Fibroblast of pulmonary artery (primary cell): ENCODE results near the gene ZDHHC12.
A peak's percentile ranks its signal among the peaks of the same experiment; 100 is the strongest.

Experiments used
- DNase-seq: peaks from one replicate; pipeline ENCODE4 v3.0.0-alpha.2; 2010; ENCODE audit warnings: low read depth
- H3K4me3 ChIP-seq: replicated peaks from 2 replicates; pipeline ENCODE4 v1.5.1; 2011; ENCODE audit warnings: low read depth, mild to moderate bottlenecking, control low read depth, low read length, moderate library complexity
- CTCF ChIP-seq: IDR thresholded peaks from 2 replicates; pipeline ENCODE4 v1.5.1; 2011; ENCODE audit warnings: mild to moderate bottlenecking, control low read depth, low read length, inconsistent platforms; ENCODE audit errors: missing control alignments

Gene ZDHHC12

GRCh38 chr9:128723866-128724743 lies at the start of gene ZDHHC12:
TSS of gene ZDHHC12 (minus strand) at chr9:128724127. CDS start at chr9:128724093, 34 bp downstream.
- TF ChIP-seq CTCF: no peak
- peak; percentile 93 for DNase-seq
- H3K4me3 ChIP-seq: peak within 1 kb of the TSS; percentile 72

GRCh38 chr9:128773049-128773448 lies 49.1 kb upstream of the ZDHHC12 start:
- no peak overlapping the region for H3K4me3 ChIP-seq
- no peak for DNase-seq
- no peak for TF ChIP-seq CTCF

GRCh38 chr9:128771745-128772519 lies 48.0 kb upstream of the ZDHHC12 start, which contains the start of gene ZER1:
TSS of gene ZER1 (minus strand) at chr9:128771927. CDS start at chr9:128755565, 16,362 bp downstream.
- no peak for TF ChIP-seq CTCF
- peak within 1 kb of the TSS; percentile 96 for H3K4me3 ChIP-seq
- DNase-seq: peak; percentile 89

- TF ChIP-seq CTCF: no peak
- DNase-seq: peak; percentile 26
- peak overlapping the region; percentile 96 for H3K4me3 ChIP-seq
Measured at GRCh38 chr9:128771094-128771721, 47.3 kb upstream of the ZDHHC12 start.

- no peak for DNase-seq
- no peak for TF ChIP-seq CTCF
- H3K4me3 ChIP-seq: peak overlapping the region; percentile 96
Measured at GRCh38 chr9:128770286-128771030, 46.5 kb upstream of the ZDHHC12 start.

GRCh38 chr9:128768606-128769005 lies 44.7 kb upstream of the ZDHHC12 start:
- TF ChIP-seq CTCF: no peak
- no peak for DNase-seq
- no peak overlapping the region for H3K4me3 ChIP-seq
